Liver (tissue), 9 donors: ENCODE data around the gene CRP. TPM values are rescaled to one million over a fixed set of nuclear protein-coding genes. Genes with fewer than 3 reads are reported as not detected.

Experiments
- DNase-seq: peaks from one replicate; pipeline ENCODE4 v3.0.0-alpha.2; 2017; ENCODE audit warnings: low spot score
- H3K27ac ChIP-seq, 2 donors: one replicate each; pipeline ENCODE4 v1.7.0; 2013; ENCODE audit warnings: inconsistent platforms in 2 of 2, low read length in 2 of 2, control low read depth in 1 of 2, low read depth in 1 of 2, mild to moderate bottlenecking in 1 of 2
- H3K27me3 ChIP-seq, 4 donors: one replicate each; pipeline versions ENCODE4 v1.6.1 to v1.7.0; 2013; ENCODE audit warnings: low read length in 3 of 4, inconsistent platforms in 1 of 4, mild to moderate bottlenecking in 1 of 4, moderate library complexity in 1 of 4; ENCODE audit not compliant: control insufficient read depth in 4 of 4, insufficient read depth in 4 of 4
- H3K36me3 ChIP-seq, 4 donors: one replicate each; pipeline versions ENCODE4 v1.6.1 to v1.7.0; 2013; ENCODE audit warnings: low read length in 3 of 4, mild to moderate bottlenecking in 3 of 4, low read depth in 1 of 4, moderate library complexity in 1 of 4; ENCODE audit not compliant: control insufficient read depth in 4 of 4, insufficient read depth in 3 of 4
- H3K4me1 ChIP-seq, 4 donors: one replicate each; pipeline versions ENCODE4 v1.6.1 to v1.7.0; 2013; ENCODE audit warnings: low read length in 3 of 4, mild to moderate bottlenecking in 3 of 4, moderate library complexity in 1 of 4; ENCODE audit not compliant: control insufficient read depth in 4 of 4, insufficient read depth in 4 of 4
- H3K4me3 ChIP-seq, 3 donors: one replicate each; pipeline versions ENCODE4 v1.6.1 to v1.7.0; 2013; ENCODE audit warnings: low read length in 3 of 3, control low read depth in 1 of 3, low read depth in 1 of 3, mild to moderate bottlenecking in 1 of 3
- H3K9ac ChIP-seq, 2 donors: one replicate each; pipeline ENCODE4 v1.7.0; 2013; ENCODE audit warnings: low read length in 2 of 2, mild to moderate bottlenecking in 2 of 2, moderate library complexity in 2 of 2, control low read depth in 1 of 2, low read depth in 1 of 2
- H3K9me3 ChIP-seq, 4 donors: one replicate each; pipeline versions ENCODE4 v1.6.1 to v1.7.0; 2013; ENCODE audit warnings: low read length in 3 of 4; ENCODE audit not compliant: control insufficient read depth in 4 of 4
- ATF3 ChIP-seq: IDR thresholded peaks from 2 replicates; pipeline ENCODE4 v1.6.1; 2016; ENCODE audit warnings: antibody characterized with exemption
- CTCF ChIP-seq: fragments of 150-350 bp; IDR thresholded peaks from 2 replicates; pipeline ENCODE4 v1.5.1; 2017; ENCODE audit warnings: improper control_type of control experiment, low read depth, low read length; ENCODE audit not compliant: missing input control
- EGR1 ChIP-seq, 2 donors: IDR thresholded peaks; 2 replicates each; pipeline ENCODE4 v1.6.1; 2016 to 2018; ENCODE audit warnings: antibody characterized with exemption in 2 of 2, low read depth in 2 of 2
- FOXA1 ChIP-seq: IDR thresholded peaks from 2 replicates; pipeline ENCODE4 v1.6.1; 2016; ENCODE audit warnings: antibody characterized with exemption
- FOXA2 ChIP-seq: IDR thresholded peaks from 2 replicates; pipeline ENCODE4 v1.6.1; 2016; ENCODE audit warnings: antibody characterized with exemption
- GABPA ChIP-seq, 2 donors: IDR thresholded peaks in 1 of 2; conservative IDR thresholded peaks in 1 of 2; 2 replicates each; pipeline ENCODE4 v1.6.1; 2016; ENCODE audit warnings: antibody characterized with exemption in 2 of 2, mild to moderate bottlenecking in 1 of 2, moderate library complexity in 1 of 2
- HNF4A ChIP-seq, 2 donors: conservative IDR thresholded peaks; 2 replicates each; pipeline ENCODE4 v1.6.1; 2016; ENCODE audit warnings: antibody characterized with exemption in 2 of 2, mild to moderate bottlenecking in 2 of 2
- HNF4G ChIP-seq: IDR thresholded peaks from 2 replicates; pipeline ENCODE4 v1.6.1; 2016; ENCODE audit warnings: antibody characterized with exemption
- JUND ChIP-seq, 2 donors: IDR thresholded peaks; 2 replicates each; pipeline ENCODE4 v1.6.1; 2016; ENCODE audit warnings: antibody characterized with exemption in 2 of 2
- MAX ChIP-seq: IDR thresholded peaks from 2 replicates; pipeline ENCODE4 v1.6.1; 2016; ENCODE audit warnings: antibody characterized with exemption
- NR2F2 ChIP-seq: IDR thresholded peaks from 2 replicates; pipeline ENCODE4 v1.6.1; 2016; ENCODE audit warnings: antibody characterized with exemption
- RAD21 ChIP-seq, 2 donors: IDR thresholded peaks; 2 replicates each; pipeline ENCODE4 v1.6.1; 2016; ENCODE audit warnings: antibody characterized with exemption in 2 of 2, mild to moderate bottlenecking in 2 of 2
- RXRA ChIP-seq, 2 donors: IDR thresholded peaks; 2 replicates each; pipeline ENCODE4 v1.6.1; 2017 to 2018; ENCODE audit warnings: antibody characterized with exemption in 2 of 2, mild to moderate bottlenecking in 1 of 2
- SP1 ChIP-seq: IDR thresholded peaks from 2 replicates; pipeline ENCODE4 v1.6.1; 2018; ENCODE audit warnings: antibody characterized with exemption, mild to moderate bottlenecking
- TAF1 ChIP-seq: conservative IDR thresholded peaks from 2 replicates; pipeline ENCODE4 v1.6.1; 2016; ENCODE audit warnings: antibody characterized with exemption, mild to moderate bottlenecking
- YY1 ChIP-seq: IDR thresholded peaks from 2 replicates; pipeline ENCODE4 v1.6.1; 2016; ENCODE audit warnings: antibody characterized with exemption, mild to moderate bottlenecking
- ZBTB33 ChIP-seq: IDR thresholded peaks from 2 replicates; pipeline ENCODE4 v1.6.1; 2016; ENCODE audit warnings: antibody characterized with exemption
- WGBS: extraction: QIAGEN DNeasy Blood & Tissue Kit; methylation state at CpG from one replicate; pipeline ENCODE4 v1.1.7; 2013; 5-methylcytosine and 5-hydroxymethylcytosine counted together
- polyA plus RNA-seq, 2 donors: library from polyadenylated mRNA; stranded (reverse) in 1 of 2; unstranded in 1 of 2; fragments of 200-250 nt in 1 of 2; fragments of >200 nt in 1 of 2; fragmentation: Nextera tagmentation in 1 of 2; extraction: Ambion mirVana in 1 of 2; gene quantifications; one replicate each; pipeline versions ENCODE4 v1.2.1 to v1.2.3, GENCODE V29; 2013 to 2015
- total RNA-seq, 2 donors: library from RNA; depleted of rRNA; stranded (reverse); fragments of >200 nt; gene quantifications; one replicate each; pipeline ENCODE4 v1.2.3, GENCODE V29; 2014
- TF ChIP-seq, protein P1 (sequence below): IDR thresholded peaks from 2 replicates; pipeline ENCODE4 v1.6.1; 2016; ENCODE audit warnings: antibody characterized with exemption, mild to moderate bottlenecking
- donor health status: healthy.
- donor health status: healthy.
- donor health status: healthy.
- donor health status: healthy.
- donor health status: healthy.

Gene CRP
- total and polyA plus RNA-seq, 4 donors, result 103 to 13,117 (median 4,465) TPM

- no peak overlapping the region for H3K9ac ChIP-seq
- no peak overlapping the region for H3K27ac ChIP-seq
- no peak for DNase-seq
- H3K4me1 ChIP-seq, result peaks cover 0 to 32% (median 23%) of the 10 kb centered on the region in 4 donors
- no peak for TF ChIP-seq CTCF
- TF ChIP-seq, protein P1, sequence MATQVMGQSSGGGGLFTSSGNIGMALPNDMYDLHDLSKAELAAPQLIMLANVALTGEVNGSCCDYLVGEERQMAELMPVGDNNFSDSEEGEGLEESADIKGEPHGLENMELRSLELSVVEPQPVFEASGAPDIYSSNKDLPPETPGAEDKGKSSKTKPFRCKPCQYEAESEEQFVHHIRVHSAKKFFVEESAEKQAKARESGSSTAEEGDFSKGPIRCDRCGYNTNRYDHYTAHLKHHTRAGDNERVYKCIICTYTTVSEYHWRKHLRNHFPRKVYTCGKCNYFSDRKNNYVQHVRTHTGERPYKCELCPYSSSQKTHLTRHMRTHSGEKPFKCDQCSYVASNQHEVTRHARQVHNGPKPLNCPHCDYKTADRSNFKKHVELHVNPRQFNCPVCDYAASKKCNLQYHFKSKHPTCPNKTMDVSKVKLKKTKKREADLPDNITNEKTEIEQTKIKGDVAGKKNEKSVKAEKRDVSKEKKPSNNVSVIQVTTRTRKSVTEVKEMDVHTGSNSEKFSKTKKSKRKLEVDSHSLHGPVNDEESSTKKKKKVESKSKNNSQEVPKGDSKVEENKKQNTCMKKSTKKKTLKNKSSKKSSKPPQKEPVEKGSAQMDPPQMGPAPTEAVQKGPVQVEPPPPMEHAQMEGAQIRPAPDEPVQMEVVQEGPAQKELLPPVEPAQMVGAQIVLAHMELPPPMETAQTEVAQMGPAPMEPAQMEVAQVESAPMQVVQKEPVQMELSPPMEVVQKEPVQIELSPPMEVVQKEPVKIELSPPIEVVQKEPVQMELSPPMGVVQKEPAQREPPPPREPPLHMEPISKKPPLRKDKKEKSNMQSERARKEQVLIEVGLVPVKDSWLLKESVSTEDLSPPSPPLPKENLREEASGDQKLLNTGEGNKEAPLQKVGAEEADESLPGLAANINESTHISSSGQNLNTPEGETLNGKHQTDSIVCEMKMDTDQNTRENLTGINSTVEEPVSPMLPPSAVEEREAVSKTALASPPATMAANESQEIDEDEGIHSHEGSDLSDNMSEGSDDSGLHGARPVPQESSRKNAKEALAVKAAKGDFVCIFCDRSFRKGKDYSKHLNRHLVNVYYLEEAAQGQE, result no peak
- no peak for TF ChIP-seq YY1
- TF ChIP-seq RAD21 (IDR thresholded peaks at IDR 0.05), result no peak
- no peak for TF ChIP-seq MAX
- no peak for TF ChIP-seq EGR1 (IDR thresholded peaks at IDR 0.05; ENCODE audit: low read depth in 2 of 2)
- no peak for TF ChIP-seq JUND (IDR thresholded peaks at IDR 0.05)
- no peak for TF ChIP-seq HNF4A (conservative IDR thresholded peaks at IDR 0.05)
- no peak for TF ChIP-seq FOXA1
- no peak for TF ChIP-seq TAF1
- TF ChIP-seq NR2F2, result no peak
- TF ChIP-seq GABPA (IDR thresholded peaks at IDR 0.05 in 1 of 2, conservative IDR thresholded peaks at IDR 0.05 in 1 of 2), result no peak
- TF ChIP-seq ATF3, result no peak
- TF ChIP-seq HNF4G, result no peak
- TF ChIP-seq ZBTB33, result no peak
- no peak for TF ChIP-seq RXRA (IDR thresholded peaks at IDR 0.05)
- TF ChIP-seq SP1, result no peak
- no peak for TF ChIP-seq FOXA2
- 85% methylated on average over 1 of the region's 1 CpG for WGBS
- H3K4me3 ChIP-seq, result no peak overlapping the region
- no peaks in the 10 kb centered on the region for H3K9me3 ChIP-seq
- no peaks in the 10 kb centered on the region for H3K27me3 ChIP-seq
- no peaks in the 10 kb centered on the region for H3K36me3 ChIP-seq
Observed at GRCh38 chr1:159704481-159704880, 9.9 kb downstream of the CRP start.
